Mesodermal cell (in vitro differentiated cells): ENCODE results near the gene GNMT. TPM values are rescaled to one million over a fixed set of nuclear protein-coding genes. Genes with fewer than 3 reads are reported as not detected.

ENCODE experiments used
- H3K27ac ChIP-seq: 2 replicates; pipeline ENCODE4 v1.7.0; 2013; ENCODE audit warnings: mild to moderate bottlenecking, low read depth, low read length, moderate library complexity; ENCODE audit not compliant: severe bottlenecking
- H3K36me3 ChIP-seq: 2 replicates; pipeline ENCODE4 v1.7.1; 2013; ENCODE audit warnings: mild to moderate bottlenecking, low read length, moderate library complexity; ENCODE audit not compliant: control insufficient read depth, insufficient read depth
- H3K4me1 ChIP-seq: one replicate; pipeline ENCODE4 v1.7.1; 2013; ENCODE audit warnings: mild to moderate bottlenecking, low read length; ENCODE audit not compliant: insufficient read depth, control insufficient read depth, poor library complexity, severe bottlenecking
- H3K4me3 ChIP-seq: 2 replicates; pipeline ENCODE4 v1.7.0; 2013; ENCODE audit warnings: low read length, control low read depth, mild to moderate bottlenecking; ENCODE audit not compliant: insufficient read depth, poor library complexity, severe bottlenecking; ENCODE audit errors: extremely low read depth
- H3K9me3 ChIP-seq: 2 replicates; pipeline ENCODE4 v1.7.1; 2013; ENCODE audit warnings: mild to moderate bottlenecking, low read length, moderate library complexity; ENCODE audit not compliant: control insufficient read depth
- WGBS, 2 experiments: methylation state at CpG; one replicate each; pipeline ENCODE4 v1.1.5; 2013; ENCODE audit warnings: missing lambda C conversion rate in 2 of 2; ENCODE audit not compliant: insufficient coverage in 2 of 2; 5-methylcytosine and 5-hydroxymethylcytosine counted together
- polyA plus RNA-seq, 2 experiments: library from polyadenylated mRNA; stranded (reverse); fragments of 50-300 nt; gene quantifications; one replicate each; pipeline ENCODE4 v1.2.3, GENCODE V29; 2013

GNMT gene
- polyA plus RNA-seq (2013, experiment 1 of 2), result 1.8 TPM
- 1.5 TPM for polyA plus RNA-seq (2013, experiment 2 of 2)

DNA sequence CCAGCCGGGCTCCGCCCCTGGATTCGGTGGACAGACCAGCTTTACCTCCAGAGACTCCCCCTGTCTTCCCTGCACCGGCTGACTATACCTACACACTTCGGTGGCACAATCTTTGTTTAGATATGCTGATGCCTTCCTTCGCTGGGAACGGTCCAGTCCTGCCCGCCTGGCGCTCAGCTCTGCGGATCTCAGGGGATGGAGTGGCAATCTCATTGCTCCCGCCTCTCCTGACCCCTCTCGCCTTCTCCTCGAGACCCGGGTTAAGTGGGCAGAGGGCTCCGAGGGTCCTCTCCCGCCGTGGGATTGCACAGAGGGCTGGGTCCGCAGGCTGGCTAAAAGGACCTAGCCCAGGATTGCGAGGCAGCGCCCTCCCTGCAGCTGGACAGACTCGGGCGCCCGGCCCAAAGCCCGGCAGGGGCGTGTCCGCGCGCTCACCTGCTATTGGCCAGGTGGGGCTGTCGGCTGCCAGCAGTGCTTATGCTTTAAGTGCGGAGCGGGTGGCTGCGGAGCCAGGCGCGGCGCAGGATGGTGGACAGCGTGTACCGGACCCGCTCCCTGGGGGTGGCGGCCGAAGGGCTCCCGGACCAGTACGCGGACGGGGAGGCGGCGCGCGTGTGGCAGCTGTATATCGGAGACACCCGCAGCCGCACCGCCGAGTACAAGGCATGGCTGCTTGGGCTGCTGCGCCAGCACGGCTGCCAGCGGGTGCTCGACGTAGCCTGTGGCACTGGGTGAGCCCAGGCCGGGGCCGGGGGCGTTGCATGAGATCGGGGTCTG lies at the start of gene GNMT:
Gene GNMT, plus strand, starts transcription at position 512 of the 777 bp plus-strand sequence. Its CDS starts 14 bp downstream, at position 526.
- WGBS, 2 experiments, result 6 to 7% methylated on average over 52 to 60 of the region's 62 CpGs
- Histone ChIP-seq H3K27ac (no peak within 1 kb of the TSS), H3K36me3 (peaks cover 3% of the 10 kb centered on the region), H3K4me3 (peak within 1 kb of the TSS; percentile 37), H3K9me3 (no peaks in the 10 kb centered on the region), H3K4me1 (peaks cover 8% of the 10 kb centered on the region)

DNA sequence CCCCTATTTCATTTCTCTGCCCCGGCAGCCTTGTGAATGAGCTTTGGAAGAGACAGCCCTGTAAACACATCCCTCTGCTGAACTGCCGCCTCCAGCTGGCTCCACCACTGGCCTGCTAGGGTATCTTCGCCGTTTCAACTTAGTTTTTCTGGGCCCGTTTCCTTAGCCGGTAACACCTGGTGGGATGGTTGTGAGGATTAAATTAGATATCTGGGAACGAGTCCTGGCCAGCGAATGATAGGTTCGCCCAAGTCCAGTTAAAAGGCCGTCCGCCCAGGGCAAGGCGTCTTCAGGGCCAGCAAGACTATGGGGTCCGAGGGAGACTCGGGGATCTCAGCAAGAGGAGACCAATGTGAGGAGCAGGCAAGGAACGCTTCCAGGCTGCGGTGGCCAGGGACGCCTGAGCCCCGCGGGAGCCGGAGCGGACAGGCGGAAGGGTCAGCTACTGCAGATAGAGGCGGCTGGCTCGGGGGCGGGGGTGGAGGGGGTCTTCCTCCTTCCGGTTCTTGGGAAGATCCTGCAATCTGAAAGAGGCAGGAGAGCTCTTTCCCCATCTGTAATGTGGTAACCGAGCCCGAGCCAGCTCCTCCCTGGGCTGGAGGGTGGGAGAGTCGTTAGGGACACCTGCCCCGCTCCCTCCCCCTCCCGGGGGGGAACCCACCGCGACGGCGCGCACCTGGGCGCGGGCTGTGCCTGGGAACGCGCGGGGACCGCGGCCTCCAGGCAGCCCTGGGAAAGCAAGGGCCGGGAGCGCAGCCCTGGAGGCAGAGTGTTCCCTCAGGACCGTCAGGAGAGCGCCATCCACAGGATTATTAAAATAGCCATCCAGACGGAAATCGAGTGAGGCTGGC lies 49.2 kb upstream of the GNMT start:
- 6 to 9% methylated on average over 34 to 39 of the region's 49 CpGs for WGBS, 2 experiments
- Histone ChIP-seq H3K36me3 (no peaks in the 10 kb centered on the region), H3K4me1 (no peaks in the 10 kb centered on the region), H3K27ac (peak overlapping the region; percentile 57), H3K4me3 (peak overlapping the region; percentile 27), H3K9me3 (no peaks in the 10 kb centered on the region)

DNA sequence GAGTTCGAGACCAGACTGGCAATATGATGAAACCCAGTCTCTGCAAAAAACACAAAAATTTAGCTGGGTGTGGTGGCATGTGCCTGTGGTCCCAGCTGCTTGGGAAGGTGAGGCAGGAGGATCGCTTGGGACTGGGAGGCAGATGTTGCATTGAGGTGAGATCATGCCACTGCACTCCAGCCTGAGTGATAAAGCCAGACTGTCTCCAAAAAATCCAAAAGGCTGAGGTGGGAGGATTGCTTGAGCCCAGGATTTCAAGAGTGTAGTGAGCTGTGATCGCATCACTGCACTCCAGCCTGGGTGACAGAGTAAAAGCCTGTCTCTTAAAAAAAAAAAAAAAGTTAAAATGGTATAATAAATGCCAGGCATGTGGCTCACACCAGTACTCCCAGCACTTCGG lies 46.0 kb upstream of the GNMT start:
- Histone ChIP-seq H3K27ac (no peak overlapping the region), H3K4me1 (no peaks in the 10 kb centered on the region), H3K4me3 (no peak overlapping the region), H3K36me3 (no peaks in the 10 kb centered on the region), H3K9me3 (no peaks in the 10 kb centered on the region)
- WGBS, 2 experiments, result 88 to 96% methylated on average over 3 of the region's 4 CpGs

DNA sequence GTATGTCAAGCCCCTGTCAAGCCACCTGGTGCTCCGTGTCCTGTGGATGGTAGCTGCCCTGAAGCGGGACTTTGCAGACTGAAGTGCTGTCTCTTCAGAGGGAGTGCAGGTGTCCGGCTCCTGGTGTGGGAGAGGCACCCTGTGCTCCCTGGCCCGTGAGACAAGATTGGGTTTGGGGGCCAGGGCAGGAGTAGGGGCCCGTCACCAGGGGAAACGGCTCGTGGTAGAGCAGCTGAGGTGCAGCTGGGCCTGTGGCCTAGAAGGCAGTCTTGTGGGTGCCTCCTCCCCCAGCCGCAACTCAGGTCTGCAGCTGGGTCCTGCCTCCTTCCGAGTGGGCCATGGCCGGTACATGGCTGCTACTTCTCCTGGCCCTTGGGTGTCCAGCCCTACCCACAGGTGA lies 44.8 kb upstream of the GNMT start, which contains the start of gene PTCRA:
Gene PTCRA, plus strand, starts transcription at position 322 of the 400 bp plus-strand sequence. Its CDS starts 17 bp downstream, at position 339.
- no peak within 1 kb of the TSS for H3K4me3 ChIP-seq

DNA sequence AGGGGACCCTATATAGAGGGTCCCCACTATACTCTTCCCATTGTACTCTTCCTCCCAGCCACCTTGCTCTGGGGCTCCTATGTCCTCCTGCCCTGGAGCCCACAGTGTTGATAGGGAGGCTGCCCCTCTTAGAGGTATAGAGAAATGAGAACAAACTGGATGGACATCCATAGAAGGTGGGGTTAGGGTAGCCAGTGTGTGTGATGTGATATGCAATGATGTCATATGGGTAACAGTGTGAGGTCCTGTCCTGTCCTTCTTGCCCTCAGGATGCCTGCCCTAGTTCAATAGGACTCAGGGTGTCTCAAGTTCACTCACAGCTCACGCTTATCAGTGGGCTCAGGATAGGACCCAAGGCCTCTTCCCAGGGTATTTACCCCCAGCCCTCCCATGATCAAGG lies 44.3 kb upstream of the GNMT start:
- Histone ChIP-seq H3K36me3 (no peaks in the 10 kb centered on the region), H3K4me3 (no peak overlapping the region), H3K4me1 (no peaks in the 10 kb centered on the region), H3K9me3 (no peaks in the 10 kb centered on the region), H3K27ac (no peak overlapping the region)
- WGBS, 2 experiments, result 100% methylated on average over 1 of the region's 1 CpG

More for the DNA sequence above, 44.8 kb upstream of the GNMT start, which contains the start of gene PTCRA:
- Histone ChIP-seq H3K4me1 (no peaks in the 10 kb centered on the region), H3K27ac (no peak within 1 kb of the TSS), H3K36me3 (no peaks in the 10 kb centered on the region), H3K9me3 (no peaks in the 10 kb centered on the region)
- WGBS, 2 experiments, result 95 to 97% methylated on average over 8 to 9 of the region's 10 CpGs

DNA sequence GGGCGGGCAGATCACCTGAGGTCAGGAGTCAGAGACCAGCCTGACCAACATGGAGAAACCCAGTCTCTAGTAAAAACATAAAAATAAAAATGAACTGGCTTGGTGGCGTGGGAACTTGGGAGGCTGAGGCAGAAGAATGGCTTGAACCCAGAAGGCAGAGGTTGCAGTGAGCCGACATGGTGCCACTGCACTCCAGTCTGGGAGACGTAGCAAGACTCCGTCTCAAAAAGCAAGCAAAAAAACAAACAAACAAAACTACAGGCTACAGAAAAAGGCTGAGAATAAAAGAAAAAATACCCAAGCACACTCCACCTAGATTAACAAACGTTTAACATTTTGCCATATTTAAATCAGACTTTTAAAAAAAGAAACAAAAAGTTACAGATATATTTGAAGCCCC lies 38.8 kb upstream of the GNMT start:
- H3K27ac ChIP-seq, result no peak overlapping the region
- peaks cover 18% of the 10 kb centered on the region for H3K4me1 ChIP-seq
- H3K36me3 ChIP-seq, result no peaks in the 10 kb centered on the region
- no peak overlapping the region for H3K4me3 ChIP-seq
- no peaks in the 10 kb centered on the region for H3K9me3 ChIP-seq
- WGBS, 2 experiments, result 85 to 92% methylated on average over 4 to 5 of the region's 6 CpGs

DNA sequence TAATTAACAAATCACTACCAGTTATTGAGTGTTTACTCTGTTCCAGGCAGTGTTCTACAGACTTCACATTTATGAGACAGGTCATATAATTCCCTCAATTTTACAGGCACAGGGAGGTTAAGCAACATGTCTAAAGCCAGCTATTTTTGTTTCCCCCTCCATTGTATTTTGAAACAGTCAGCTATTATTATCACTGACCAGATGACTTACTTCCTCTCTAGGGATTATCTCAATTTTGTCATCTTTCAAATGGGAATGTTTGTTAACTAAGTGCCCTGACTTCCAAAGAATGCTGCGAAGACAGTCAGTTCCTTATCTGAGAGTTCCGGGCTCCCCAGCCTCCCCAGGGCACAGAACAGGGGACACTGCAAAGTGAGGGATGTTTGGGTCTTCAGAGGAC lies 36.9 kb upstream of the GNMT start:
- Histone ChIP-seq H3K36me3 (no peaks in the 10 kb centered on the region), H3K27ac (peak overlapping the region; percentile 29), H3K4me3 (no peak overlapping the region), H3K4me1 (peaks cover 24% of the 10 kb centered on the region), H3K9me3 (no peaks in the 10 kb centered on the region)
- 66% methylated on average over 2 of the region's 2 CpGs; no CpG with 5 or more reads in 1 of the 2 experiments for WGBS, 2 experiments

DNA sequence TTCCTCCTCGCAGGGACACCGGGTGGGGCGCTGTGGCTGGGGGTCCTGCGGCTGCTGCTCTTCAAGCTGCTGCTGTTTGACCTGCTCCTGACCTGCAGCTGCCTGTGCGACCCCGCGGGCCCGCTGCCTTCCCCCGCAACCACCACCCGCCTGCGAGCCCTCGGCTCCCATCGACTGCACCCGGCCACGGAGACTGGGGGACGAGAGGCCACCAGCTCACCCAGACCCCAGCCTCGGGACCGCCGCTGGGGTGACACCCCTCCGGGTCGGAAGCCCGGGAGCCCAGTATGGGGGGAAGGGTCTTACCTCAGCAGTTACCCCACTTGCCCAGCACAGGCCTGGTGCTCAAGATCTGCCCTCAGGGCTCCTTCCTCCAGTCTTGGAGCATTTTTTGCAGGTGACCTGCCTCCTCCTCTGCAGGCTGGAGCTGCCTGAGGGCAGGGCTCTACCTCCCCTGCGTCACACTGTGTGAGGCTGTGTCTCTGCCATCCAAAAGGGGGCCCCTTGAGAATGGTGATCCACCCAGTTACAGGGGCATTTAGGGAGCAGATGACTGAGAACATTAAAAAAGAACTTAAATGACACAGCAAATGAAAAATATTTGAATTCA lies 35.2 kb upstream of the GNMT start:
- H3K9me3 ChIP-seq, result no peaks in the 10 kb centered on the region
- 89 to 92% methylated on average over 17 to 23 of the region's 23 CpGs for WGBS, 2 experiments
- peaks cover 24% of the 10 kb centered on the region for H3K4me1 ChIP-seq
- no peak overlapping the region for H3K27ac ChIP-seq
- H3K36me3 ChIP-seq, result no peaks in the 10 kb centered on the region
- no peak overlapping the region for H3K4me3 ChIP-seq

DNA sequence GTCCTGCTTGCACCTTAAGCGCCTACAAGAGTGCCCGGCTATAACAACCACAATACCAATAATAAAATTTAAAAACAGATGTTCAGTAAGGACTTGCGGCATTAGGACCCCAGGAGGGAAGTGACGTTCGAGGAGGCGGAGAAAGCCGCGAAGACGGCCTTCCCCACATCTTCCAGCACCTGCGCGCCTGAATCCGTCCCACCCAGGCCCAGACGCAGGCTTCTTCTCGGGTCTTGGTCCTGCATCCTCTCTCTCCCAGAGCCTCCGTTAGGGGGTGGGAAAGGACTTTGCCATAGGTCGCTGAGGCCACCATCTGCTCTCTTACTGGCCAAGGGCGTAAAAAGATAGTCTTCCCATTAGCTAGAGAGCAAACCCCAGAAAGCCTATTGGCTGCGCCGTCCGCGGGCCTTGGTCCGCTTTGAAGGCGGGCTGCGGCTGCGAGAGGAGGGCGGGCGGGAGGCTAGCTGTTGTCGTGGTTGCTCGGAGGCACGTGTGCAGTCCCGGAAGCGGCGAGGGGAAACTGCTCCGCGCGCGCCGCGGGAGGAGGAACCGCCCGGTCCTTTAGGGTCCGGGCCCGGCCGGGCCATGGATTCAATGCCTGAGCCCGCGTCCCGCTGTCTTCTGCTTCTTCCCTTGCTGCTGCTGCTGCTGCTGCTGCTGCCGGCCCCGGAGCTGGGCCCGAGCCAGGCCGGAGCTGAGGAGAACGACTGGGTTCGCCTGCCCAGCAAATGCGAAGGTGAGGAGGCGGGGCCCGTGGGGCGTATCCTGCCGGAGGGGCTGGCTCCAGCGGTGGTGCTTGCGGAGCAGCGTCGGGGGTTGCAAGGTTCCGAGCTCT lies 31.4 kb upstream of the GNMT start, which contains the start of gene CNPY3:
Gene CNPY3, plus strand, starts transcription at position 495 of the 835 bp plus-strand sequence. Its CDS starts 91 bp downstream, at position 586.
- H3K4me3 ChIP-seq, result peak within 1 kb of the TSS; percentile 67
- no peaks in the 10 kb centered on the region for H3K9me3 ChIP-seq
- peaks cover 20% of the 10 kb centered on the region for H3K4me1 ChIP-seq
- H3K36me3 ChIP-seq, result peaks cover 26% of the 10 kb centered on the region
- H3K27ac ChIP-seq, result peak within 1 kb of the TSS; percentile 94
- 0 to 1% methylated on average over 38 to 50 of the region's 63 CpGs for WGBS, 2 experiments
